Astrocyte (in vitro differentiated cells and primary cell): ENCODE results near the gene PEX14.

Source experiments
- CTCF ChIP-seq: IDR thresholded peaks from 2 replicates; pipeline ENCODE4 v1.5.1; 2011; ENCODE audit warnings: low read depth, mild to moderate bottlenecking, inconsistent platforms, low read length, moderate library complexity; ENCODE audit not compliant: insufficient read depth
- EZH2 ChIP-seq: IDR thresholded peaks from 2 replicates; pipeline ENCODE4 v1.6.1; 2012; ENCODE audit warnings: mild to moderate bottlenecking, low read length, inconsistent platforms; ENCODE audit not compliant: insufficient read depth

GRCh38 chr1:10459184-10459583 is 15.6 kb upstream of the PEX14 start:
- TF ChIP-seq CTCF (no peak), EZH2 (no peak)
